HCT116 (cell line): ENCODE measurements around the gene SPATA17.

Source experiments
- CBX3 ChIP-seq: IDR thresholded peaks from 2 replicates; pipeline ENCODE4 v1.6.1; 2012; ENCODE audit warnings: low read depth
- CTCF ChIP-seq, 3 experiments: fragments of 200-600 bp in 1 of 3; sonication (generic) in 1 of 3; IDR thresholded peaks in 2 of 3; conservative IDR thresholded peaks in 1 of 3; 2 replicates each; pipeline ENCODE4 v1.5.1; 2012 to 2017; ENCODE audit warnings: low read depth in 2 of 3, low read length in 2 of 3, antibody characterized with exemption in 1 of 3, borderline replicate concordance in 1 of 3, control low read depth in 1 of 3, mild to moderate bottlenecking in 1 of 3, mixed read lengths in 1 of 3, mixed run types in 1 of 3, moderate library complexity in 1 of 3; ENCODE audit not compliant: insufficient read depth in 1 of 3
- ELF1 ChIP-seq: IDR thresholded peaks from 2 replicates; pipeline ENCODE4 v1.6.1; 2012; ENCODE audit warnings: low read depth, borderline replicate concordance
- EZH2 ChIP-seq: fragments of 200-600 bp; sonication (generic); IDR thresholded peaks from 2 replicates; pipeline ENCODE4 v1.6.1; 2017; ENCODE audit warnings: antibody characterized with exemption, mixed run types
- EZH2phosphoT487 ChIP-seq: fragments of 200-600 bp; IDR thresholded peaks from 2 replicates; pipeline ENCODE4 v1.6.1; 2018; ENCODE audit warnings: antibody characterized with exemption, borderline replicate concordance
- MAX ChIP-seq: IDR thresholded peaks from 2 replicates; pipeline ENCODE4 v1.6.1; 2012
- POLR2A ChIP-seq: IDR thresholded peaks from 2 replicates; pipeline ENCODE4 v1.7.0; 2011; ENCODE audit warnings: borderline replicate concordance; ENCODE audit not compliant: insufficient read depth, insufficient read length; ENCODE audit errors: extremely low read depth
- POLR2AphosphoS5 ChIP-seq: IDR thresholded peaks from 2 replicates; pipeline ENCODE4 v1.6.1; 2011; ENCODE audit warnings: mild to moderate bottlenecking, low read depth, low read length, moderate library complexity
- RAD21 ChIP-seq: IDR thresholded peaks from 2 replicates; pipeline ENCODE4 v1.6.1; 2012; ENCODE audit warnings: low read depth, mild to moderate bottlenecking
- REST ChIP-seq: IDR thresholded peaks from 2 replicates; pipeline ENCODE4 v1.6.1; 2012; ENCODE audit warnings: low read depth
- SP1 ChIP-seq: IDR thresholded peaks from 2 replicates; pipeline ENCODE4 v1.6.1; 2012; ENCODE audit warnings: low read depth
- ZBTB33 ChIP-seq: IDR thresholded peaks from 2 replicates; pipeline ENCODE4 v1.6.1; 2011; ENCODE audit warnings: mild to moderate bottlenecking, low read length, moderate library complexity; ENCODE audit not compliant: insufficient replicate concordance; ENCODE audit errors: extremely low read depth
- ZNF274 ChIP-seq: fragments of 200-500 bp; sonication (Bioruptor generic); IDR thresholded peaks from 2 replicates; pipeline ENCODE4 v1.6.1; 2014; ENCODE audit warnings: mild to moderate bottlenecking, low read depth, low read length, inconsistent platforms

GRCh38 chr1:217910203-217910602, 279.1 kb downstream of the SPATA17 start:
- TF ChIP-seq REST, result no peak
- no peak for TF ChIP-seq POLR2A
- no peak for TF ChIP-seq EZH2
- no peak for TF ChIP-seq POLR2AphosphoS5
- no peak for TF ChIP-seq CTCF (IDR thresholded peaks at IDR 0.05 in 2 of 3, conservative IDR thresholded peaks at IDR 0.05 in 1 of 3; ENCODE audit: borderline replicate concordance in 1 of 3, insufficient read depth in 1 of 3, low read depth in 2 of 3, low read length in 2 of 3)
- TF ChIP-seq EZH2phosphoT487, result no peak
- TF ChIP-seq ELF1, result no peak
- no peak for TF ChIP-seq CBX3
- TF ChIP-seq RAD21, result no peak
- no peak for TF ChIP-seq SP1
- TF ChIP-seq ZBTB33, result no peak
- TF ChIP-seq ZNF274, result no peak
- no peak for TF ChIP-seq MAX
